Progenitor cell of endocrine pancreas (in vitro differentiated cells): ENCODE data around the gene ASCL2. TPM values are rescaled to one million over a fixed set of nuclear protein-coding genes. Genes with fewer than 3 reads are reported as not detected.

Source experiments
- DNase-seq: peaks from one replicate; pipeline ENCODE4 v3.0.0; 2021; ENCODE audit warnings: low spot score; ENCODE audit not compliant: unreplicated experiment
- H3K27ac Mint-ChIP-seq: 2 replicates; pipeline ENCODE4 v1.8.0; 2021; ENCODE audit warnings: mild to moderate bottlenecking, moderate library complexity, mixed read lengths
- H3K27me3 Mint-ChIP-seq: 2 replicates; pipeline ENCODE4 v1.8.0; 2021; ENCODE audit warnings: mixed read lengths
- H3K36me3 Mint-ChIP-seq: 2 replicates; pipeline ENCODE4 v1.8.0; 2022; ENCODE audit warnings: mixed read lengths; ENCODE audit not compliant: insufficient read depth
- H3K4me1 Mint-ChIP-seq: 2 replicates; pipeline ENCODE4 v1.8.0; 2021; ENCODE audit warnings: low read depth, mixed read lengths
- H3K4me3 Mint-ChIP-seq: 2 replicates; pipeline ENCODE4 v1.8.0; 2021; ENCODE audit warnings: low read depth, mild to moderate bottlenecking, moderate library complexity, mixed read lengths
- H3K9me3 Mint-ChIP-seq: 2 replicates; pipeline ENCODE4 v1.8.0; 2021; ENCODE audit warnings: low read depth, mixed read lengths
- CTCF ChIP-seq: fragments of 200-600 bp; sonication (generic); IDR thresholded peaks from one replicate; pipeline ENCODE4 v1.5.0; 2021; ENCODE audit warnings: antibody characterized with exemption, mild to moderate bottlenecking; ENCODE audit not compliant: unreplicated experiment
- total RNA-seq: library from RNA; stranded (reverse); gene quantifications from 2 replicates; pipeline ENCODE4 v1.2.1, GENCODE V29; 2021

ASCL2 gene
- total RNA-seq, 1 donor from 2014 or later = 2.4 TPM

- Mint-ChIP-seq H3K9me3 (no peaks in the 10 kb centered on the region), H3K4me1 (peaks cover 5% of the 10 kb centered on the region), H3K27ac (no peak overlapping the region), H3K4me3 (no peak overlapping the region), H3K27me3 (peaks cover 43% of the 10 kb centered on the region), H3K36me3 (no peaks in the 10 kb centered on the region)
- no peak for TF ChIP-seq CTCF
- DNase-seq = no peak
These were observed 5.9 kb downstream of the ASCL2 start for GRCh38 chr11:2264366-2265053.

- H3K4me3 Mint-ChIP-seq = no peak overlapping the region
- peaks cover 5% of the 10 kb centered on the region for H3K4me1 Mint-ChIP-seq
- no peak for TF ChIP-seq CTCF
- H3K9me3 Mint-ChIP-seq = no peaks in the 10 kb centered on the region
- no peak overlapping the region for H3K27ac Mint-ChIP-seq
- H3K36me3 Mint-ChIP-seq = no peaks in the 10 kb centered on the region
- H3K27me3 Mint-ChIP-seq = peaks cover 46% of the 10 kb centered on the region
- no peak for DNase-seq
These were observed 6.5 kb downstream of the ASCL2 start for GRCh38 chr11:2263724-2264360.

DNA sequence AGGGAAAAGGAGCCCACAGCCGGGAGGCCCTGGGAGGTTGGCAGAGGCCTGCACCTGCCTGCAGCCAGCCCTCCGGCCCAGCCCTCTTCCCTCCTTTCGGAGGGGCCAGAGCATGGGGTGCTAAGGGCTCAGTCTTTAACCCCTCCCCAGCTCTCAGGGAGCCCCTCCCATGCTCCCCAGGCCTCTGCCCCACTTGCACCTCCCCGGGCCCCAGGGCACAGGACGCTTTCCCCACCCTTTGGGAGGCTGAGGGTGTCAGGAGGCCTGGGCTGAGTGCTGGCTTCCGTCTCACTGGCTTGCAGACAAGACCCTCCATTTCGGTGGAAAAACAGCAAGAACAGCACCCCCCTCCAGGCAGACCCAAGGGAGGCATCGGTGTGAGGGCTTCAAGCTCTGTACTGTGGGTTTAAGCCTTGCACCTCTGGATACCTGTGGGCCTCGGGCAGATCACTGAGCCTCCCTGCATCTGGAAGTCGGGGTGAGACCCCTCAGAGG, 7.3 kb downstream of the ASCL2 start:
- Mint-ChIP-seq H3K9me3 (no peaks in the 10 kb centered on the region), H3K4me1 (peaks cover under 1% of the 10 kb centered on the region), H3K4me3 (no peak overlapping the region), H3K27ac (no peak overlapping the region), H3K27me3 (peaks cover 47% of the 10 kb centered on the region), H3K36me3 (no peaks in the 10 kb centered on the region)
- DNase-seq = no peak
- TF ChIP-seq CTCF = no peak

- DNase-seq = no peak
- Mint-ChIP-seq H3K4me1 (no peaks in the 10 kb centered on the region), H3K27me3 (peaks cover 43% of the 10 kb centered on the region), H3K4me3 (no peak overlapping the region), H3K36me3 (no peaks in the 10 kb centered on the region), H3K27ac (no peak overlapping the region), H3K9me3 (no peaks in the 10 kb centered on the region)
- TF ChIP-seq CTCF = no peak
These were observed 7.9 kb downstream of the ASCL2 start for GRCh38 chr11:2262301-2263070.

DNA sequence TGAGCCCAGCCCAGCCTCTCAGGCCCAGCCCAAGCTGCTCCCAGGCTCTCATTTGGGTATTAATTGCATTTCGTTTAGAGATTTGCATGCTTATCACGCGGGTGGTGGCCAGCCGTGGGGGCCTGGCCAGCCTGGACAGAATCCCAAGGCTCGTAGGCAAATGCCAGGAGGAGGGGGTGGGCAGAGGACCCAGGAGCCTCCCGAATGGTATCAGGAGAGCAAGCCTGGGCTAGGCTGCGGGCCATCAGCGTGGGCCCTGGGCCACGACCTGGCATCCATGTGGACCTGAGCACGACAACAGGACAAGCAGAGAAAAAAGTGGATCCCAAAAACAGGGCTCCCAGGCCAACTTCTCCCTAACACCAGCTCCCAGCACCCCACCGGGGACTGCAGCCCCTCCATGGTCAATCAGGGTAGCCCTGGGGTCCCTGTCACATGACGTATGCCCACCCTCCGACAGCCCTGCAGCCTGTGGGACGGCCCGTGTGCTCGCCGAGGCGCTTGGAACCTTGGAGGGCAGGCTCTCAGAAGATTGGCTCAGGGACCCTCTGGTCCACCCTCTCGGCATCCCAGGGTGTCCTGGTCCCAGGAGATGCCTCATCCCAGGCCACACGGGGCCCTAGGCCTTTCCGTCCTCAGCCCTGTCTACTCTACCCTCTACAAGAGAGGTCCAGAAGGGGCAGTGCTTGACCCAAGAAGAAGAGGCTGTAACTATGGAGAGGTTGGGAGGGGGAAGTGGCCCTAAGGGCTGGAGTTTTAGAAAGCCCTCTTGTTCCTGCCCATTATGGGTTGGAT, 8.8 kb downstream of the ASCL2 start:
- no peak for DNase-seq

More for the DNA sequence above, 8.8 kb downstream of the ASCL2 start:
- no peak overlapping the region for H3K4me3 Mint-ChIP-seq
- H3K27ac Mint-ChIP-seq = no peak overlapping the region
- H3K9me3 Mint-ChIP-seq = no peaks in the 10 kb centered on the region
- no peaks in the 10 kb centered on the region for H3K4me1 Mint-ChIP-seq
- H3K36me3 Mint-ChIP-seq = no peaks in the 10 kb centered on the region
- no peak for TF ChIP-seq CTCF
- H3K27me3 Mint-ChIP-seq = peaks cover 45% of the 10 kb centered on the region
